CD14-positive monocyte (primary cell): ENCODE data around the gene ITGB2. TPM values are rescaled to one million over a fixed set of nuclear protein-coding genes. Genes with fewer than 3 reads are reported as not detected.

Experiments used
- DNase-seq, 3 donors: peaks; one replicate each; pipeline ENCODE4 v3.0.0-alpha.2; 2011 to 2022
- H2AFZ ChIP-seq: 2 replicates; pipeline ENCODE4 v1.6.0; 2012; ENCODE audit warnings: mild to moderate bottlenecking, low read depth, low read length, inconsistent platforms; ENCODE audit not compliant: insufficient read depth, poor library complexity, severe bottlenecking
- H3K27ac ChIP-seq, 2 donors: 1 replicate in 1 of 2; 2 replicates in 1 of 2; pipeline ENCODE4 v1.5.1; 2012 to 2013; ENCODE audit warnings: low read length in 2 of 2, control low read depth in 1 of 2, inconsistent platforms in 1 of 2, low read depth in 1 of 2, mild to moderate bottlenecking in 1 of 2
- H3K27me3 ChIP-seq, 2 donors: one replicate each; pipeline versions ENCODE4 v1.6.0 to v1.6.1; 2011 to 2013; ENCODE audit warnings: low read length in 2 of 2; ENCODE audit not compliant: control insufficient read depth in 2 of 2, insufficient read depth in 2 of 2
- H3K36me3 ChIP-seq, 2 donors: replicated peaks in 1 of 2; 1 replicate in 1 of 2; 2 replicates in 1 of 2; pipeline versions ENCODE4 v1.5.1 to v1.6.1; 2012 to 2013; ENCODE audit warnings: low read length in 2 of 2, control low read depth in 1 of 2, inconsistent platforms in 1 of 2, mild to moderate bottlenecking in 1 of 2; ENCODE audit not compliant: insufficient read depth in 2 of 2, control insufficient read depth in 1 of 2
- H3K4me1 ChIP-seq, 2 donors: 1 replicate in 1 of 2; 2 replicates in 1 of 2; pipeline versions ENCODE4 v1.5.1 to v1.6.1; 2012 to 2013; ENCODE audit warnings: low read length in 2 of 2, control low read depth in 1 of 2, inconsistent platforms in 1 of 2, mild to moderate bottlenecking in 1 of 2, moderate library complexity in 1 of 2; ENCODE audit not compliant: insufficient read depth in 2 of 2, control insufficient read depth in 1 of 2
- H3K4me2 ChIP-seq: replicated peaks from 2 replicates; pipeline ENCODE3; 2012; ENCODE audit warnings: low read length, moderate library complexity, mild to moderate bottlenecking; ENCODE audit not compliant: poor library complexity, severe bottlenecking; ENCODE audit errors: extremely low read depth
- H3K4me3 ChIP-seq, 3 experiments: fragments of 200-600 bp in 1 of 3; sonication (generic) in 1 of 3; replicated peaks in 1 of 3; 1 replicate in 2 of 3; 2 replicates in 1 of 3; pipeline ENCODE4 v1.5.1; 2011 to 2013; ENCODE audit warnings: low read length in 3 of 3, mild to moderate bottlenecking in 3 of 3, control low read depth in 2 of 3, low read depth in 2 of 3, inconsistent platforms in 1 of 3, moderate library complexity in 1 of 3
- H3K79me2 ChIP-seq: 2 replicates; pipeline ENCODE4 v1.6.0; 2012; ENCODE audit warnings: mild to moderate bottlenecking, control low read depth, inconsistent platforms, low read length, moderate library complexity; ENCODE audit not compliant: insufficient read depth
- H3K9ac ChIP-seq: 2 replicates; pipeline ENCODE4 v1.6.0; 2017; ENCODE audit warnings: low read length, mild to moderate bottlenecking; ENCODE audit not compliant: insufficient read depth, poor library complexity, severe bottlenecking
- H3K9me3 ChIP-seq, 2 donors: replicated peaks in 1 of 2; 1 replicate in 1 of 2; 2 replicates in 1 of 2; pipeline versions ENCODE4 v1.5.1 to v1.6.1; 2012 to 2013; ENCODE audit warnings: low read length in 2 of 2, control low read depth in 1 of 2; ENCODE audit not compliant: control insufficient read depth in 1 of 2, insufficient read depth in 1 of 2
- H4K20me1 ChIP-seq: 2 replicates; pipeline ENCODE4 v1.6.0; 2012; ENCODE audit warnings: mild to moderate bottlenecking, low read length, control low read depth, moderate library complexity; ENCODE audit not compliant: insufficient read depth
- H3K27ac Mint-ChIP-seq, 7 donors: one replicate each; pipeline ENCODE4 v1.8.0; 2020; ENCODE audit warnings: mild to moderate bottlenecking in 7 of 7, mixed read lengths in 7 of 7, moderate library complexity in 6 of 7, inconsistent platforms in 2 of 7
- H3K27me3 Mint-ChIP-seq, 3 donors: one replicate each; pipeline ENCODE4 v1.8.0; 2021 to 2022; ENCODE audit warnings: low read depth in 3 of 3, mild to moderate bottlenecking in 3 of 3, mixed read lengths in 3 of 3, moderate library complexity in 3 of 3, inconsistent platforms in 1 of 3
- H3K36me3 Mint-ChIP-seq, 2 donors: one replicate each; pipeline ENCODE4 v1.8.0; 2020; ENCODE audit warnings: mixed read lengths in 2 of 2, inconsistent platforms in 1 of 2, mild to moderate bottlenecking in 1 of 2
- H3K4me1 Mint-ChIP-seq: one replicate; pipeline ENCODE4 v1.8.0; 2020; ENCODE audit warnings: mild to moderate bottlenecking, mixed read lengths
- H3K4me3 Mint-ChIP-seq, 2 donors: one replicate each; pipeline ENCODE4 v1.8.0; 2020; ENCODE audit warnings: mild to moderate bottlenecking in 2 of 2, mixed read lengths in 2 of 2, moderate library complexity in 1 of 2
- H3K9me3 Mint-ChIP-seq, 7 donors: one replicate each; pipeline ENCODE4 v1.8.0; 2020 to 2022; ENCODE audit warnings: mixed read lengths in 7 of 7, mild to moderate bottlenecking in 6 of 7, moderate library complexity in 6 of 7, inconsistent platforms in 2 of 7
- WGBS: methylation state at CpG from one replicate; pipeline ENCODE4 v1.1.5; 2013; ENCODE audit warnings: missing lambda C conversion rate; ENCODE audit not compliant: insufficient coverage; 5-methylcytosine and 5-hydroxymethylcytosine counted together
- intact Hi-C, 2 donors: fragments of 100-400 bp; cut with micrococcal nuclease; formaldehyde crosslinking; loops; one replicate each; pipeline versions ENCODE4 v1.15.0 to v1.15.1; 2023
- polyA plus RNA-seq, 3 donors: library from polyadenylated mRNA; depleted of rRNA in 1 of 3; unstranded in 2 of 3; stranded (reverse) in 1 of 3; fragments of 300-500 nt in 2 of 3; fragments of >200 nt in 1 of 3; fragmentation: Illumina TruSeq in 2 of 3; gene quantifications; 1 replicate in 2 of 3; 2 replicates in 1 of 3; pipeline ENCODE4 v1.2.3, GENCODE V29; 2012 to 2021
- TF ChIP-seq, protein P1 (sequence below): fragments of 200-600 bp; IDR thresholded peaks from one replicate; pipeline ENCODE4 v1.8.0; 2022; ENCODE audit warnings: antibody characterized with exemption, mild to moderate bottlenecking

Gene ITGB2
- polyA plus RNA-seq, 3 donors = 1,470 to 1,628 (median 1,602) TPM

DNA sequence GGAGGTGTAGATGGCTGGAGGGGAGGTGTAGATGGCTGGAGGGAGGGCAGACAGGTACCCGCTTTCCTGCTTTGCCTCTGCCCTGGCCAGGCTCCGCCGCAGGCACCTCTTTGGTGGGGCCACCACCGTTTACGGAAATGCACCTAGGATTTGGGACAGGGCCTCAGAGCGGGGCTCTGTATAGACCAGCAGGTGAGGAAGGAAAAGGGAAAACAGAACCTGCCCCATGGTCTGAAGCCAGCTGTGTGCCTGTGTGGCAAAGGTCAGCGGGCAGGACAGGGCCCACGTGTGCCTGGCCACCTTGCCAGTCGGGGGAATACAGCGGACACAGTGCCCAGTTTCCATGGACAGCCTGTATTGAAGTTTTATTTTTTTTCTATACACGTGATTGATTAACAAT, 35.1 kb downstream of the ITGB2 start:
- H3K27me3 ChIP-seq = no peaks in the 10 kb centered on the region
- no peak overlapping the region for H3K9ac ChIP-seq
- H3K27me3 Mint-ChIP-seq = peaks cover 0 to 3% (median 0%) of the 10 kb centered on the region in 3 donors
- peak overlapping the region in 1 of 2 donors; percentile 9 for H3K27ac ChIP-seq
- peaks cover 53 to 54% of the 10 kb centered on the region in 2 donors for H3K36me3 ChIP-seq
- H3K9me3 Mint-ChIP-seq = no peaks in the 10 kb centered on the region
- peaks cover 60% of the 10 kb centered on the region for H4K20me1 ChIP-seq
- intact Hi-C loops = no loop called here
- TF ChIP-seq, protein P1, sequence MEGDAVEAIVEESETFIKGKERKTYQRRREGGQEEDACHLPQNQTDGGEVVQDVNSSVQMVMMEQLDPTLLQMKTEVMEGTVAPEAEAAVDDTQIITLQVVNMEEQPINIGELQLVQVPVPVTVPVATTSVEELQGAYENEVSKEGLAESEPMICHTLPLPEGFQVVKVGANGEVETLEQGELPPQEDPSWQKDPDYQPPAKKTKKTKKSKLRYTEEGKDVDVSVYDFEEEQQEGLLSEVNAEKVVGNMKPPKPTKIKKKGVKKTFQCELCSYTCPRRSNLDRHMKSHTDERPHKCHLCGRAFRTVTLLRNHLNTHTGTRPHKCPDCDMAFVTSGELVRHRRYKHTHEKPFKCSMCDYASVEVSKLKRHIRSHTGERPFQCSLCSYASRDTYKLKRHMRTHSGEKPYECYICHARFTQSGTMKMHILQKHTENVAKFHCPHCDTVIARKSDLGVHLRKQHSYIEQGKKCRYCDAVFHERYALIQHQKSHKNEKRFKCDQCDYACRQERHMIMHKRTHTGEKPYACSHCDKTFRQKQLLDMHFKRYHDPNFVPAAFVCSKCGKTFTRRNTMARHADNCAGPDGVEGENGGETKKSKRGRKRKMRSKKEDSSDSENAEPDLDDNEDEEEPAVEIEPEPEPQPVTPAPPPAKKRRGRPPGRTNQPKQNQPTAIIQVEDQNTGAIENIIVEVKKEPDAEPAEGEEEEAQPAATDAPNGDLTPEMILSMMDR = no peak
- no peak overlapping the region for H3K4me3 ChIP-seq
- peaks cover 39% of the 10 kb centered on the region for H3K4me1 Mint-ChIP-seq
- H3K27ac Mint-ChIP-seq = peak overlapping the region in 3 of 7 donors; percentile 57 to 83 (median 61)
- no peak overlapping the region for H3K4me3 Mint-ChIP-seq
- no peak for DNase-seq
- peaks cover 37% of the 10 kb centered on the region in 2 donors for H3K4me1 ChIP-seq
- H2AFZ ChIP-seq = no peak overlapping the region
- peaks cover 39 to 49% of the 10 kb centered on the region in 2 donors for H3K36me3 Mint-ChIP-seq
- 89% methylated on average over 9 of the region's 11 CpGs for WGBS
- peaks cover 28% of the 10 kb centered on the region for H3K79me2 ChIP-seq
- no peak overlapping the region for H3K4me2 ChIP-seq
- no peaks in the 10 kb centered on the region for H3K9me3 ChIP-seq

DNA sequence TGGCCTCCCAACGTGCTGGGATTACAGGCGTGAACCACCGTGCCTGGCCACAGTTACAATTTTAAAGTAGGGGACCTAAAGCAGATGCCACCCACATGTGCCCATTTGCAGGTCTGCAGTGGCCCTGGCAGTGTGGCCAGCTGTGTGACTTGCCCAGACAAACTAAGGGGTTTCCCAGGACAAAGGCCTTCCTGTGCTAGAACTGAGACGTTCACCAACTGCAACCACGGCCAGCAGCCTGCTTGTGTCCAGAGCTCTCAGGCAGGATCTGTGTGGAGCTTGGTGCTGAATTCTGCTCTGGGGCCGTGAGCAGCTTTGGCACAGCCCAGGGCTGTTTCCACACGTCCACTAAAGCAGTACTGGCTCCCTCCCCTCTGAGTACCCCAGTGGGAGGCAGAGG, 36.6 kb downstream of the ITGB2 start:
- Histone ChIP-seq H3K27me3 (no peaks in the 10 kb centered on the region), H2AFZ (no peak overlapping the region), H3K4me1 (peaks cover 52% of the 10 kb centered on the region in 2 donors), H3K9ac (no peak overlapping the region), H3K36me3 (peaks cover 38% of the 10 kb centered on the region in 2 donors), H3K9me3 (no peaks in the 10 kb centered on the region), H3K4me3 (no peak overlapping the region), H3K27ac (peak overlapping the region; percentile 64 to 78), H4K20me1 (peaks cover 45% of the 10 kb centered on the region), H3K79me2 (peaks cover 20% of the 10 kb centered on the region), H3K4me2 (no peak overlapping the region)
- Mint-ChIP-seq H3K4me1 (peaks cover 53% of the 10 kb centered on the region), H3K27me3 (peaks cover 0 to 3% (median 0%) of the 10 kb centered on the region in 3 donors), H3K4me3 (peak overlapping the region in 1 of 2 donors; percentile 2), H3K9me3 (no peaks in the 10 kb centered on the region), H3K36me3 (peaks cover 27 to 35% of the 10 kb centered on the region in 2 donors), H3K27ac (peak overlapping the region; percentile 90 to 96 (median 95))
- peak in 1 of 3 donors; percentile 55 for DNase-seq
- TF ChIP-seq, protein P1 = no peak
- intact Hi-C loops = loop anchor here in 1 of 2 donors (5.0 kb wide), 1 partner anchor 43 kb away; no protein-coding TSS in a partner anchor
- WGBS = 60% methylated on average over 5 of the region's 7 CpGs
